GM19035 (cell line): ENCODE data around the gene MMP12.
A peak's percentile ranks its signal among the peaks of the same experiment; 100 is the strongest.
"Not testable (repeated sequence)": the region's sequence is repeated elsewhere in the genome, so short reads cannot be mapped to it uniquely, and the experiment has no call there.

Experiments used
- ATAC-seq: cut with Tn5 transposase; IDR thresholded peaks from one replicate; pipeline ENCODE4 v1.9.1; 2021; ENCODE audit not compliant: unreplicated experiment

The MMP12 gene

GRCh38 chr11:102874852-102875251 is at the start of gene MMP12:
Gene MMP12, minus strand, starts transcription at chr11:102874982. Its CDS starts 45 bp downstream, at chr11:102874937.
- ATAC-seq, result no peak

- no peak for ATAC-seq
Observed at GRCh38 chr11:102921587-102922220, 46.9 kb upstream of the MMP12 start.

DNA sequence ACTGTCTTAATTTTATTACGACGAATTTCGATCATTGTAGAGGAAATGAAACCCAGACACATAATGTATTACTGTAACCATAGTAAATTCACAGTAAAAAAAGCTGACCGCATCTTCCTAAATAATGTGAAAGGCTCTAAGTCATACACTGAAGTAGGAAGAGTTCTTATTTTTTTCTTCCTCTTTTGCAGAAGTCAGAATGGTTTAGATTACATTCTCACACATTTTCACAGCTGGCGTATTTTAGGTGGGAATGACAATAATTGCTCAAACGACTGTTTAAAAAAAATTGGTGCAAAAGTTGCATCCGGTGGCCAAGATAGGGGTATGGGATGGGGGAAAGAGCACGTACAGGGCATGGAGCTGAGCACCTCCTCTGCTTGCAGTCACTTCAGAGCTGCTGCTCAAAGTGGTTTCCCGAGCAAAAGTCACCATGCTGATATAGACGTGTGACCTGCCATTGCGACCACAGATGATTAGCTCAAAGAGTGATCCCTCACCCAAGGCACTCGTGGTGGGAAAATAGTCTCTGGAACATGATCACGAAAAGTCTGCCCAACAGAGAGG is 45.4 kb upstream of the MMP12 start:
- peak; percentile 87 for ATAC-seq

- ATAC-seq, result no peak
Observed at GRCh38 chr11:102915044-102915375, 40.2 kb upstream of the MMP12 start.

DNA sequence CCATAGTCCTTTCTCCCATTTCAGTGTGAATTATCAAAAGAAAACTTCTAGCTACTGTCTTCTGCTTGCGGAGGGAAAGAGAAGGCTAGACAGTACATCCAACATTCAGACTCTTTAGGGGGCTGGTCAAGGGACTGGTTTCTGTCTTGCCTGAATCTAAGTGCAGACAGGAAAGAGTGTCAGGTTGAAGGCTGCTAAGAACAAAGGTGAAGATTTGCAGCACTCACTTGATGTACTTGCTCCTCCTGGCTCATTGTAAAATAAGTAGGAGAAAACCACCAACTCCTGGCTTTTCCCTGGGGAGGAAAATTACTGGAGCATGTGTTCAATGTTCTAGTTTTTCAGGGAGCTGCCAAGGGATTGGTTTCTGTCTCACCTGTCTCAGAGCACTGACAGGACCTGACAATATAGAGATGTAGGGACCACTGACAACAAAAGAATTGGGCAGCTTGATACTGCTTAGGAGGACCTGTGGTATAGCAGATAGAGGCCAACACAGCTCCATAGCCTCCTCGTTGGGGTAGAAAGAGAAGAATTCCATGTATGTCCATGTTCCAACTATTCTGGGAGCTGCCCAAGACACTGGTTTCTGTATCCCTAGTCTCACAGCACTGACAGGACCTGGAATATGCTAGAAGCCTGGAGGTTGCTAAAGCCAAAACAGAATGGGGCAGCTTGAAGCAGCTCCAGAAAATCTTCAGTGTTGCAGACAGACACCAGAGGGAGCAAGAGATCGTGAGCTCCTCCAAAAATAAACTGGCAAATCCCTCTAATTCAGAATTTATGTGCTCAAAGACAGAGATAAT is 39.7 kb upstream of the MMP12 start:
- no peak for ATAC-seq

DNA sequence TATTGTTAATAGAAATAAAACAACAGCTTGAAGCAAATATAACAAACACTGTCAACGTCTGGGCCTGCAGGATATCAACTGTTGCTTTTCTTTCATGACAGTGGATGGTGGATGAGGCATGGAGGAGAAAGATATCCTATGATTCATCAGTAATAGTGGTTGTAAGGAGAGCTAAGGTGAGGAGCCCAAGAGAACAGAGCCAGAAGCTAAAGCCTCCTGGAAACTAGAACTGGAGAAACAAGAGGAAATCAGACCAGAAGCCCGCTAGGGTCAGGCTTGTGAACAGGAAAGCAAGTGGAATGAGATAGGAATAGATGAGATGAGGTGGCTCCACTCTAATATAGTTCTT is 37.7 kb upstream of the MMP12 start:
- ATAC-seq, result no peak

- no peak for ATAC-seq
Observed at GRCh38 chr11:102911758-102912481, 37.1 kb upstream of the MMP12 start.

DNA sequence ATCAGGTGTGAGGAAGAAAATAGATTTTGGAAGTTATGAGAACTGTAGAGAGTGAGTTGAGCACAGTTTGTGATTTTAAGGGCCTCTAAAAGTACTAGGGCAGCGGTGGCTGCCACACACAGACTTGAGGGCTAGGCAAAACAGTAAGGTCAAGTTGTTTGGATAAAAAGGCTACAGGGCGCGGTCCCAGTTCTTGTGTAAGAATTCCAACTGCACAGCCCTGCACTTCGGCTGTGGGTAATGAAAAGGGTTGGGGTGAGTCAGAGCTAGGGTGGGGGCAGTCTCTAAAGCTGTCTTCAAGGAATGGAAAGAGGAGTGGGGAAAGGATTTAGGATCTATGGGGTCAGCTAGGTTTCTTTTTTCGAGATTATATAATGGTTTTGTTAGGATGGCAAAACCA is 31.1 kb upstream of the MMP12 start:
- not testable (repeated sequence) for ATAC-seq

- not testable (repeated sequence) for ATAC-seq
Observed at GRCh38 chr11:102903895-102904294, 29.1 kb upstream of the MMP12 start.

GRCh38 chr11:102900346-102900745 is 25.6 kb upstream of the MMP12 start:
- no peak for ATAC-seq

GRCh38 chr11:102891736-102892135 is 17.0 kb upstream of the MMP12 start:
- ATAC-seq, result no peak

DNA sequence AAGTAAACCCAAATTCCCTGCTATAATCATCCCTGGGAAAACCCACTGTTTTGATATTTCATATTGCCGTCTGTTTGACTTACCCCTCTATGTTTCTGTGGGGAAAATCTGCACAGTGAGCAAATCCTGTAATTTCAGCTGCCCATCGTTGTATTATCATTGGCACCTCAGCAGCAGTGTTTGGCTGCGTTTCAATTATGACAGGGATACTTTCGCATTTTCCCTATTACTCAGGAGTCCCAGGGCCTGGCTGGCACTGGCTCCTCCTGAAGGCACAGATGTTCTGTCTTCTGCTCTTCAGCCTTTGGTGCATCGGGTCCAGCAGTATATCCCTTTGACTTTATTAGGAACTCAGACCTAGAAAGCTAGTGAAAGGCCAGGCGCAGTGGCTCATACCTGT is 12.2 kb upstream of the MMP12 start:
- no peak for ATAC-seq

DNA sequence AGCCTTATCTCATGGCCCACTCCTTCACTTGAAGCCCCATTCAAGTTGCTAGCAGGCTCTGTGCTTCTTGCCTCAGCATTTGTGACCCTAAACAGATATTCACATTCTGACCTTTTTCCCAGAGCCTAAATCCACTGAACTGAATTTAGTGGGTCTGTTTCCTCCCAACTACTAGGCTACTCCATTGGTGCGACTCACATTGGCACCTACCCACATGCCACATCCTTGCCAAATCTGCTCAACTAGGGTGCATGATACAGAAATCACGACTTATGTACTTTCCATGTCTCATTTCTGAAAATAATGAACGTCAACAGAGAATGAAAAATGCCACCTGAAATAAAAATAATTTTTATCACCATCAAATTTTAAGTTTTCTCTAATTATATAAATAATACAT is 8.4 kb upstream of the MMP12 start:
- ATAC-seq, result peak; percentile 24

GRCh38 chr11:102882389-102883024 is 7.7 kb upstream of the MMP12 start:
- peak; percentile 62 for ATAC-seq

DNA sequence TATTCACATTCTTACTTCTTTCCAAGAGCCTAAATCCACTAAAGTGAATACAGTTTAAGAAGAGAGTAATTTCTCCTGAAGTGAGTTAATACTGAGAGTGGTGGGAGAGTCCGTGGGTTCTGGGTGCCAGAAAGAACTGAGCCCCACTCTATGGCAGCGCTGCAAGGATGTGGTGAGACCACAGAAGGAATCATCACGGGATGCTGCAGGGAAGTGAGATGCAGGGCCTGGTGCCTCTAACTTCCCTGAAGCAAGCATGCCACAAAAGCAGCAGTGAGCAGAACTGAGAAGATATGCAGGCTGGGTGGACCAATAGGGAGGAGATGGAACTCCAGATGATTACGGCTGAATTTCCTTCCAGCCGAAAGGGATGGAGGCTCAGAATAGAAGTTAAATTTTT is 5.0 kb upstream of the MMP12 start:
- ATAC-seq, result no peak

DNA sequence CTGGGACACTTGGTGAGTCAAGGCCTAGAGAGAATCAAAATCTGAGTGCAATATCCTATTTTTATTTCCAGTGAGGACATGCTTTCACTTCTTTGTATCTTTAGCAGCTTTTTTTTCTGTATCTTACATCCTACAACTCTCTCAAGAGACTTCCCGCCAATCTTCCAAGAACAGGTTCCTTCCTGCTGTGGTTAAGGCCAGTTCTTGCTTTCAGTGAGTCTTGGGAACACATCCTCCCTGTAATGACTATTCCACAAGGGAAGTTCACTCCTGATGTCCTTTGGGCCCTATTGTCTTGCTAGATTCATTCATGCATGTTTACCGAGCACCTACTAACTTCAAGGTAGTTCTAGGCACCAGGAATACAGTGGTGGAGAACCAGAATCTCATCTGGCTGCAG is 3.8 kb upstream of the MMP12 start:
- no peak for ATAC-seq

DNA sequence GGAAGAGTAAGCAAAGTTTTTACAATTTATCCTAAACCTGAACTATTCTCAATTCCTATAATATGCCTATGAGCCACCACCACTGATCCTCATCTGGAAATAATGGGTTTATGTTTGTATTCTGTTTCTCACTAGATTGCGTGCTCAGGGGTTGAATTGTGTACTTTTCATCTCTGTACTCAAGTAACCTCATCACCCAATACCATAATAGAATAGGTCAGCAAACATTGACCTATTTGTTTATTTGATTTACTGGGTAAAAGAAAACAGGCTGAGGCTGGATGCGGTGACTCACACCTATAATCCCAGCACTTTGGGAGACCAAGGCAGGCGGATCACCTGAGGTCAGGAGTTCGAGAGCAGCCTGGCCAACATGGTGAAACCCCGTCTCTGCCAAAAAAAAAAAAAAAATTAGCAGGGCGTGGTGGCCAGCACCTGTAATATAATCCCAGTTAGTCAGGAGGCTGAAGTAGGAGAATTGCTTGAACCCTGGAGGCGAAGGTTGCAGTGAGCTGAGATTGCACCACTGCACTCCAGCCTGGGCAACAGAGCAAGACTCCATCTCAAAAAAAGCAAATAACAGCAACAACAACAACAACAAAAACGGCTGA is 5.3 kb downstream of the MMP12 start:
- not testable (repeated sequence) for ATAC-seq

DNA sequence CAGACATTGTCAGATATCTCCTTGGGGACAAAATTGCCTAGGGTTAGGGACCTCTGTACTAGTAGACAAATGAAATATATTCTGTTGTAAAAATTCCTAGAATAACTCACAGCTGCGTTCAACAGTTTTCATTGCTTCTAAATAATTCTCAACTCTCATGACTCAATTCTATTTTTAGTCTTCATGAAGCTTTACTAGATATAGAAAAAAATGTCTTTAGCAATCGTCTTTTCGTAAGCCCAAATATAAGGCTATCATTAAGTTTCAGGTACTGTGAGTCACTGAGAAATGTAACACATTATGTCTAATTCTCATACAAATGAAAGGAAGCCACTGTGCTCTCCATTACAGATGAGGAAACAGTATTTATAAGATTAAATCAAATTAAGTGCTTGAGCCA is 6.4 kb downstream of the MMP12 start:
- ATAC-seq, result no peak

DNA sequence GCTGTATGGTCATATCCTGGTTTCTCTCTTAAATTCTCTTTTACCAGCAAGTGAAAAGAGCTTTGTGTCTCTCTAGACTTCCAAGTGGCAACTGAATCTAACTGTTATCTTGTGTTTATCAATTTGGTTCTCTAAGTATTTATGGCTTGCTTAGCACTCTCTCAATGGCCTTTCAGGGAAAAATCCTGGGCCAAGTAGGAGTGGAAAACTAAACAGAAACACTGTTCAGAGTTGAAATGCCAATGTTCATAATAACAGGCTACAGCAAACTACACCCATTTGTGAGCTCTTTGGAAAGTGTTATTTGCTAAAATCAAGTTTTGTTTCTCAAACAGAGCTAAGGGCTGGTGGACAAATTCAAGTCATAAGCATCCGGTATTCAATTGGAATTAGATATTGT is 10.1 kb downstream of the MMP12 start:
- no peak for ATAC-seq

DNA sequence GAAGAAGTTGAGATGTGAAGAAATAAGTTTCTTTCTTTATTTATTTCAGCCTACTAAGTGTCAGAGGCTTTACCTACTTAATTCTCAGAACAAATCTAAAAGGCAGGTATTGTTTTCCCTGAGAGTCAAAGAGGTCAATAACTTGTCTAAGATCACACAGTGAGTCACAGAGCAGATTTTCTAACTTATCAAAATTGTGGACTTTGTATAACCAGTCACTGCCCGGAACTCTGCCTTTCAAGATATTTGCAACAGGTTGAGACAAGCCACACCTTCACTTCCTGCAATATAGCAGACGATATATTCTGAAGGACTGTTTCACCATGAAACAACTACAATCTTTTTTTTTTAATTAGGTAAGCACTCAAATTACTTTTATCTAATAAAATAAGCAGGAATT is 20.8 kb downstream of the MMP12 start:
- ATAC-seq, result no peak

- no peak for ATAC-seq
Observed at GRCh38 chr11:102853055-102853454, 21.7 kb downstream of the MMP12 start.
